K562 (cell line): ENCODE data around the gene FRRS1. TPM values are rescaled to one million over a fixed set of nuclear protein-coding genes. Genes with fewer than 3 reads are reported as not detected.

Experiments used
- ATF1 ChIP-seq, 2 experiments: fragments of 450-650 bp in 1 of 2; IDR thresholded peaks; 2 replicates each; pipeline ENCODE4 v1.6.1; 2016; ENCODE audit warnings: missing compliant biosample characterization in 1 of 2, missing genetic modification characterization in 1 of 2
- C11orf30 ChIP-seq: fragments of 450-650 bp; IDR thresholded peaks from 2 replicates; pipeline ENCODE4 v1.6.1; 2016; ENCODE audit warnings: low read depth, mild to moderate bottlenecking
- CHCHD3 ChIP-seq: fragments of 250-450 bp; sonication (Bioruptor Pico); IDR thresholded peaks from 2 replicates; pipeline ENCODE4 v2.1.2; 2022; ENCODE audit warnings: mild to moderate bottlenecking
- CXXC5 ChIP-seq: fragments of 250-450 bp; sonication (Bioruptor Pico); IDR thresholded peaks from 2 replicates; pipeline ENCODE4 v1.8.0; 2022; ENCODE audit warnings: inconsistent platforms, mild to moderate bottlenecking, moderate library complexity
- DNMT1 ChIP-seq: fragments of 450-650 bp; IDR thresholded peaks from 2 replicates; pipeline ENCODE4 v1.6.1; 2016; ENCODE audit warnings: antibody characterized with exemption, mild to moderate bottlenecking
- DPF2 ChIP-seq: fragments of 450-650 bp; IDR thresholded peaks from 2 replicates; pipeline ENCODE4 v1.6.1; 2016
- FOSL1 ChIP-seq: fragments of 200-800 bp; sonication (Bioruptor generic); conservative IDR thresholded peaks from 2 replicates; pipeline ENCODE4 v1.6.1; 2016; ENCODE audit warnings: missing genetic modification characterization, missing compliant biosample characterization
- FOXP1 ChIP-seq: sonication (generic); formaldehyde crosslinking; IDR thresholded peaks from 2 replicates; pipeline ENCODE4 v1.8.0; 2022; ENCODE audit warnings: mild to moderate bottlenecking, missing genetic modification reagents
- GMEB1 ChIP-seq: fragments of 250-450 bp; sonication (Bioruptor Pico); IDR thresholded peaks from 2 replicates; pipeline ENCODE4 v1.4.0; 2020; ENCODE audit warnings: mild to moderate bottlenecking
- JUN ChIP-seq, 2 experiments: sonication (generic) in 1 of 2; formaldehyde crosslinking in 1 of 2; IDR thresholded peaks; 2 replicates each; pipeline versions ENCODE4 v1.6.1 to v1.8.0; 2012 to 2022; ENCODE audit warnings: borderline replicate concordance in 2 of 2, mild to moderate bottlenecking in 2 of 2, improper control_type of control experiment in 1 of 2, low read depth in 1 of 2, low read length in 1 of 2, missing genetic modification reagents in 1 of 2
- KLF1 ChIP-seq: fragments of 450-650 bp; IDR thresholded peaks from 2 replicates; pipeline ENCODE4 v1.6.1; 2016; ENCODE audit warnings: missing genetic modification characterization, missing compliant biosample characterization
- LARP7 ChIP-seq: fragments of 450-650 bp; IDR thresholded peaks from 2 replicates; pipeline ENCODE4 v1.6.1; 2016
- MLLT1 ChIP-seq, 2 experiments: fragments of 450-650 bp; IDR thresholded peaks; 2 replicates each; pipeline ENCODE4 v1.6.1; 2016
- MYC ChIP-seq, 2 experiments: fragments of 250-450 bp in 1 of 2; sonication (Bioruptor Pico) in 1 of 2; IDR thresholded peaks; 2 replicates each; pipeline versions ENCODE4 v1.5.1 to v1.6.1; 2012 to 2021; ENCODE audit warnings: low read depth in 2 of 2, borderline replicate concordance in 1 of 2, improper control_type of control experiment in 1 of 2, low read length in 1 of 2, mild to moderate bottlenecking in 1 of 2, moderate library complexity in 1 of 2
- NR2C2 ChIP-seq, 2 experiments: fragments of 200-800 bp in 1 of 2; sonication (Bioruptor generic) in 1 of 2; sonication (generic) in 1 of 2; formaldehyde crosslinking in 1 of 2; IDR thresholded peaks; 2 replicates each; pipeline versions ENCODE4 v1.6.1 to v1.8.0; 2016 to 2022; ENCODE audit warnings: mild to moderate bottlenecking in 1 of 2, missing compliant biosample characterization in 1 of 2, missing genetic modification characterization in 1 of 2, missing genetic modification reagents in 1 of 2
- SIN3A ChIP-seq, 2 experiments: fragments of 150-350 bp in 1 of 2; IDR thresholded peaks; 2 replicates each; pipeline ENCODE4 v1.6.1; 2011 to 2016; ENCODE audit warnings: borderline replicate concordance in 2 of 2, low read depth in 2 of 2, low read length in 2 of 2, mild to moderate bottlenecking in 2 of 2, moderate library complexity in 2 of 2; ENCODE audit not compliant: control insufficient read depth in 1 of 2
- SPI1 ChIP-seq: IDR thresholded peaks from 2 replicates; pipeline ENCODE4 v1.6.1; 2011; ENCODE audit warnings: low read depth, low read length, control low read depth, borderline replicate concordance
- SRSF9 ChIP-seq: fragments of 200-400 bp; formaldehyde crosslinking; IDR thresholded peaks from 2 replicates; pipeline ENCODE4 v1.6.1; 2017; ENCODE audit warnings: low read depth, low read length, borderline replicate concordance
- ZHX1 ChIP-seq: fragments of 150-350 bp; conservative IDR thresholded peaks from 2 replicates; pipeline ENCODE4 v1.6.1; 2014; ENCODE audit warnings: low read length
- ZNF12 ChIP-seq: sonication (generic); formaldehyde crosslinking; IDR thresholded peaks from 2 replicates; pipeline ENCODE4 v1.4.0; 2020; ENCODE audit warnings: mild to moderate bottlenecking, missing genetic modification reagents
- ZNF165 ChIP-seq: fragments of 250-450 bp; sonication (Bioruptor Pico); IDR thresholded peaks from 2 replicates; pipeline ENCODE4 v1.4.0; 2020; ENCODE audit warnings: borderline replicate concordance
- ZNF431 ChIP-seq: sonication (generic); formaldehyde crosslinking; IDR thresholded peaks from 2 replicates; pipeline ENCODE4 v1.8.0; 2022; ENCODE audit warnings: mild to moderate bottlenecking, missing genetic modification reagents
- ZNF77 ChIP-seq: fragments of 250-450 bp; sonication (Bioruptor Pico); IDR thresholded peaks from 2 replicates; pipeline ENCODE4 v1.5.0; 2020
- polyA plus RNA-seq, 8 experiments: library from polyadenylated mRNA; depleted of rRNA in 4 of 8; stranded (reverse) in 5 of 8; unstranded in 3 of 8; fragments of >200 nt; fragmentation: Nextera tagmentation in 2 of 8; fragmentation: Illumina TruSeq in 1 of 8; extraction: Ambion mirVana in 2 of 8; extraction: Trizol in 1 of 8; gene quantifications; 2 replicates each; pipeline versions ENCODE4 v1.2.1 to v1.2.3, GENCODE V29; 2011 to 2014; ENCODE audit warnings: inconsistent platforms in 1 of 8, missing spikeins in 1 of 8
- total RNA-seq, 7 experiments: library from RNA; depleted of rRNA in 6 of 7; stranded (reverse); fragments of >200 nt in 6 of 7; fragmentation: Illumina TruSeq in 2 of 7; extraction: Trizol in 2 of 7; gene quantifications; 2 replicates each; pipeline versions ENCODE4 v1.2.1 to v1.2.3, GENCODE V29; 2011 to 2021; ENCODE audit warnings: low replicate concordance in 1 of 7

The FRRS1 gene
- total and polyA plus RNA-seq, 9 of the 15 experiments (the other 6 are each of a cell fraction or from before 2014, with no cell fraction given) = 0.87 to 54.0 (median 23.7) TPM

GRCh38 chr1:99766378-99766800 lies at the start of gene FRRS1 (continued):
- TF ChIP-seq MLLT1 (IDR thresholded peaks at IDR 0.05) (peak in 1 of 2 experiments; percentile 71; a peak in 1 of 4 replicates), C11orf30 (no peak), GMEB1 (CRISPR knock-in tag) (no peak), CXXC5 (peak; percentile 48), ZNF12 (CRISPR knock-in tag) (0 out of 2 replicates have a peak, but pooled peaks have one; percentile 20), NR2C2 (CRISPR knock-in tag; IDR thresholded peaks at IDR 0.05) (no peak), NR2C2 (tag; IDR thresholded peaks at IDR 0.05) (no peak), ZNF165 (CRISPR knock-in tag) (no peak), CHCHD3 (CRISPR knock-in tag) (no peak), KLF1 (tag) (0 out of 2 replicates have a peak, but pooled peaks have one; percentile 49), ZNF431 (0 out of 2 replicates have a peak, but pooled peaks have one; percentile 43), ZNF77 (CRISPR knock-in tag) (no peak), ZHX1 (no peak), LARP7 (no peak), SRSF9 (no peak), DNMT1 (no peak), ATF1 (CRISPR knock-in tag; IDR thresholded peaks at IDR 0.05) (no peak), ATF1 (tag; IDR thresholded peaks at IDR 0.05) (no peak; the same call in 1 of the 2 replicates), FOSL1 (no peak), DPF2 (peak; percentile 14; the same call in 1 of the 2 replicates), FOXP1 (no peak), SPI1 (0 out of 2 replicates have a peak, but pooled peaks have one; percentile 36), MYC (IDR thresholded peaks at IDR 0.05; ENCODE audit: low read depth, low read length) (peak; percentile 39; the same call in 1 of the 2 replicates), MYC (CRISPR knock-in tag; IDR thresholded peaks at IDR 0.05; ENCODE audit: borderline replicate concordance, low read depth) (no peak), JUN (IDR thresholded peaks at IDR 0.05; ENCODE audit: borderline replicate concordance, low read depth, low read length) (0 out of 2 replicates have a peak, but pooled peaks have one; percentile 19), JUN (CRISPR knock-in tag; IDR thresholded peaks at IDR 0.05; ENCODE audit: borderline replicate concordance) (no peak), SIN3A (IDR thresholded peaks at IDR 0.05; ENCODE audit: borderline replicate concordance in 2 of 2, control insufficient read depth in 1 of 2, low read depth in 2 of 2, low read length in 2 of 2) (peak in 1 of 2 experiments; percentile 69; a peak in 1 of 4 replicates)
